RWPE1 (cell line): ENCODE measurements around the gene TRANK1.

Experiments used
- CTCF ChIA-PET: fragments of 350-600 bp; sonication (Branson Sonifier 250); formaldehyde crosslinking; extraction: SDS; loops from one replicate; lab custom pipeline; 2021; lab: Yijun Ruan, JAX
- POLR2A ChIA-PET: fragments of 400-600 bp; formaldehyde crosslinking; extraction: SDS; loops from one replicate; lab custom pipeline; 2020; ENCODE audit warnings: antibody characterized with exemption; ENCODE audit not compliant: low non-redundant PET; lab: Yijun Ruan, JAX
- DNase-seq: peaks from one replicate; pipeline ENCODE4 v3.0.0; 2012; ENCODE audit warnings: low spot score
- H3K27ac ChIP-seq: fragments of 450-650 bp; 2 replicates; pipeline ENCODE4 v1.5.1; 2017
- CTCF ChIP-seq: fragments of 450-650 bp; conservative IDR thresholded peaks from 2 replicates; pipeline ENCODE4 v1.5.1; 2017; ENCODE audit warnings: low read depth, mild to moderate bottlenecking

TRANK1 gene

GRCh38 chr3:36803091-36803791, 141.6 kb downstream of the TRANK1 start:
- no peak for DNase-seq
- ChIA-PET POLR2A (no interaction called here), CTCF (no interaction called here)
- no peak overlapping the region for H3K27ac ChIP-seq
- TF ChIP-seq CTCF = no peak

DNA sequence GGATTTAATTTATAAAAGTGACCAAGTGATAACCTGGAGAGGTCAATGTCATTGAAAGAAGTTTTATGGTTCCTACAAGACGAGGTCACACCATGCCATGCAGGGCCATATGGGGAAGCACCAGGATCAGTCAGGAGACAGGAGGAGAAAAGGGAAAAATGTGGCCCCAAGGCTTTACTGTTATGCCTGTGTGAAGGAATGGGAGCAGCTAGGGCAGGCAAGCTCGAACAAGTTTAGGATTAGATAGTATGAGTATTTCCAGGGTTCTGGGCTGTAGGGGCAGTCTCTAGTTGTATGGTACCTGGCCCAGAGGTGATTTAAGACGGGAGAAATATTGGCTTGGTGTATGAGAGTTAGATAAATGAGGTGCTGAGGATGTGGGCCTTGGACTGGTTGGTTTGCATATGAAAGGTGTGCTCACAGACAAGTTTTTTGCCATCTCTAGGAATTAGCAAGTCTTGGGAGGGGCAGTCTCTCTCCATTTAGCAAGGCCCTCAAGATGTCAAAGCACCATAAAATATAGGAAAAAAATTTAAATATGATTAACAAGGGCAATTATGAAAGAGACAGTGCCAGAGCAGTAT, 144.2 kb downstream of the TRANK1 start:
- H3K27ac ChIP-seq = no peak overlapping the region
- TF ChIP-seq CTCF = no peak
- ChIA-PET POLR2A (no interaction called here), CTCF (interaction anchor here (0.6 to 0.7 kb wide), 2 partner anchors 726 to 747 kb away, joined by 4 to 5 read pairs; no protein-coding TSS in a partner anchor)
- no peak for DNase-seq

DNA sequence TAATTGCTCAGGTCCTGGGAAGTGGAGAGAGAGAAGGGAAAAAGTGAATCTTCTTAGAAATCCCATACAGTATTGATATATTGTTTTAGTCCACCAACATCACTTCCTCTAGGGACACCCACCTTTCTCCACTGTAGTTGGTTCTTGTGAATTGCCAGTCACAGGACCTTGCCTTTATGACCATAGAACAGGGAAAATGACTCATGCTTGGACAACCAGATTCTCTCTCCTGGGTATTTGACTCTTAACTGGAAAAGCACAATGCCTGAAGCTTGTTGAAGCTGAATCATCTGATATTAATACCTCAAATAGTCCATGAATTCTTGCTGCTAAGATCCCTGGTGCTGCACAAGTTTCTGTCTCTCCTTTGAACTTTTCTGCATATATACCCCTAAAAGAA, 148.0 kb downstream of the TRANK1 start:
- DNase-seq = no peak
- ChIA-PET POLR2A (no interaction called here), CTCF (no interaction called here)
- TF ChIP-seq CTCF = no peak
- no peak overlapping the region for H3K27ac ChIP-seq

GRCh38 chr3:36796161-36796560, 148.7 kb downstream of the TRANK1 start:
- no peak overlapping the region for H3K27ac ChIP-seq
- TF ChIP-seq CTCF = no peak
- ChIA-PET POLR2A (no interaction called here), CTCF (no interaction called here)
- no peak for DNase-seq

DNA sequence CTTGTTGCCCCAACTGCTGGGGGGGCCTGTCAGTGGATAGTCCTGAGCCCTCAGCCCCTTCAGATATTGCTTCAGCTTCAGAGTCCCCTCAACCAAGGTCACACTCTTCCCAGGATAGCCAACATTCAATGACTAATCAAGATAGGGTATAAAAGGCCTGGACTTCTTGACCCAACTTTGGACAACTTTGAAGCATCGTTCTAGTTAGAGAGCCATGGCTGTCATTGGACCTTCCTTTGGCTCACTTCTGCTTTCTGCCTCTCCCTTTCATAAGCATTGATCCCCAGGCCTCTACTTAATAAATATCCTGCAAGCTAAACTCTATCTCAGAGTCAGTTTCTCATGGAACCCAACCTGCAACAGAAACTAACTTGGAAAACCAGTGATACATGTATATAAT, 149.2 kb downstream of the TRANK1 start:
- H3K27ac ChIP-seq = no peak overlapping the region
- ChIA-PET CTCF (no interaction called here), POLR2A (no interaction called here)
- TF ChIP-seq CTCF = no peak
- no peak for DNase-seq

DNA sequence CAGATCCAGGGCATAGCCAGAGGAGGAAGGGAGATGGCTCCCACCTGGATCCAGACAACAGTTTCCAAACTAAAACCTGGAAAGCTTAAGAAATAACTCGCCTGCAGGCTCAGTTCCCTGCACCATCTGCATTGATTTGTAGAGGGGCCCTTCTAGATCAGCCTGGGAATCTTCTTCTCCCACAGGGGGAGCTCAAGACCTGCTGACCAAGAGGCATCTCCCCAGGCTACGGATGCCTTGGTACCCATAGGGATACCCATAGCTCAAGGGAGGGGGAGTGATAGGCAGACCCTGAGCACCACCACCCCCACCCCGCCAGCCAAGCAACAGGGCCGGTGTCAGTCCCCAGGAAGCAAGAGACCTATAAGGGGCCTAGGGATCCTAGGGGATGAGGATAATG, 152.5 kb downstream of the TRANK1 start:
- no peak for TF ChIP-seq CTCF
- peak; percentile 4 for DNase-seq
- H3K27ac ChIP-seq = no peak overlapping the region
- ChIA-PET POLR2A (no interaction called here), CTCF (interaction anchor here (0.6 to 1.1 kb wide), 2 partner anchors 76 to 85 kb away, joined by 3 to 4 read pairs; no protein-coding TSS in a partner anchor)
